K562 (cell line): ENCODE results near the gene DEPDC1B. TPM values are rescaled to one million over a fixed set of nuclear protein-coding genes. Genes with fewer than 3 reads are reported as not detected.
A peak's percentile ranks its signal among the peaks of the same experiment; 100 is the strongest.

Source experiments
- ARID1B ChIP-seq: fragments of 450-650 bp; IDR thresholded peaks from 2 replicates; pipeline ENCODE4 v1.6.1; 2016; ENCODE audit warnings: antibody characterized with exemption, mild to moderate bottlenecking, inconsistent platforms
- BRD4 ChIP-seq: fragments of 200-600 bp; sonication (generic); IDR thresholded peaks from 2 replicates; pipeline ENCODE4 v1.6.1; 2017; ENCODE audit warnings: inconsistent platforms
- CHAMP1 ChIP-seq: fragments of 450-650 bp; IDR thresholded peaks from 2 replicates; pipeline ENCODE4 v1.6.1; 2016; ENCODE audit warnings: mild to moderate bottlenecking
- E2F1 ChIP-seq: sonication (generic); formaldehyde crosslinking; IDR thresholded peaks from 2 replicates; pipeline ENCODE4 v1.8.1; 2023; ENCODE audit warnings: mild to moderate bottlenecking, missing genetic modification reagents, moderate library complexity
- ELF2 ChIP-seq: fragments of 250-450 bp; sonication (Bioruptor Pico); IDR thresholded peaks from 2 replicates; pipeline ENCODE4 v1.5.0; 2021; ENCODE audit warnings: mild to moderate bottlenecking
- EWSR1 ChIP-seq: fragments of 450-650 bp; IDR thresholded peaks from 2 replicates; pipeline ENCODE4 v1.6.1; 2018; ENCODE audit warnings: borderline replicate concordance, mild to moderate bottlenecking, low read depth, moderate library complexity; ENCODE audit not compliant: partially characterized antibody
- GTF2E2 ChIP-seq: fragments of 200-800 bp; sonication (Bioruptor generic); IDR thresholded peaks from 2 replicates; pipeline ENCODE4 v1.6.1; 2016; ENCODE audit warnings: missing genetic modification characterization, missing compliant biosample characterization
- NONO ChIP-seq, 2 experiments: fragments of 200-400 bp in 1 of 2; fragments of 450-650 bp in 1 of 2; formaldehyde crosslinking in 1 of 2; IDR thresholded peaks; 2 replicates each; pipeline ENCODE4 v1.6.1; 2017; ENCODE audit warnings: low read depth in 2 of 2, mild to moderate bottlenecking in 2 of 2, moderate library complexity in 2 of 2, low read length in 1 of 2
- POLR2B ChIP-seq: fragments of 450-650 bp; IDR thresholded peaks from 2 replicates; pipeline ENCODE4 v1.6.1; 2018; ENCODE audit warnings: low read depth; ENCODE audit not compliant: partially characterized antibody
- POLR2G ChIP-seq: fragments of 200-400 bp; formaldehyde crosslinking; IDR thresholded peaks from 2 replicates; pipeline ENCODE4 v1.6.1; 2017; ENCODE audit warnings: low read depth, mild to moderate bottlenecking, antibody characterized with exemption, low read length, moderate library complexity
- SLC30A9 ChIP-seq: fragments of 250-450 bp; sonication (Bioruptor Pico); IDR thresholded peaks from 2 replicates; pipeline ENCODE4 v1.8.0; 2022; ENCODE audit warnings: mild to moderate bottlenecking, moderate library complexity
- SNIP1 ChIP-seq: fragments of 450-650 bp; IDR thresholded peaks from 2 replicates; pipeline ENCODE4 v1.7.1; 2017; ENCODE audit warnings: low read depth, mild to moderate bottlenecking
- SP1 ChIP-seq: sonication (generic); formaldehyde crosslinking; IDR thresholded peaks from 2 replicates; pipeline ENCODE4 v1.8.1; 2022; ENCODE audit warnings: mild to moderate bottlenecking, missing genetic modification reagents
- SUPT5H ChIP-seq: fragments of 450-650 bp; IDR thresholded peaks from 2 replicates; pipeline ENCODE4 v1.6.1; 2016
- ZBTB7A ChIP-seq: IDR thresholded peaks from 2 replicates; pipeline ENCODE4 v1.6.1; 2011; ENCODE audit warnings: low read depth, mild to moderate bottlenecking, low read length, moderate library complexity, borderline replicate concordance; ENCODE audit not compliant: control insufficient read depth
- ZFX ChIP-seq: sonication (generic); formaldehyde crosslinking; IDR thresholded peaks from 2 replicates; pipeline ENCODE4 v1.8.0; 2022; ENCODE audit warnings: mild to moderate bottlenecking, missing genetic modification reagents, moderate library complexity
- ZKSCAN8 ChIP-seq: fragments of 200-800 bp; sonication (Bioruptor generic); IDR thresholded peaks from 2 replicates; pipeline ENCODE4 v1.6.1; 2016; ENCODE audit warnings: missing genetic modification characterization, missing compliant biosample characterization
- ZNF431 ChIP-seq: sonication (generic); formaldehyde crosslinking; IDR thresholded peaks from 2 replicates; pipeline ENCODE4 v1.8.0; 2022; ENCODE audit warnings: mild to moderate bottlenecking, missing genetic modification reagents
- polyA plus RNA-seq, 8 experiments: library from polyadenylated mRNA; depleted of rRNA in 4 of 8; stranded (reverse) in 5 of 8; unstranded in 3 of 8; fragments of >200 nt; fragmentation: Nextera tagmentation in 2 of 8; fragmentation: Illumina TruSeq in 1 of 8; extraction: Ambion mirVana in 2 of 8; extraction: Trizol in 1 of 8; gene quantifications; 2 replicates each; pipeline versions ENCODE4 v1.2.1 to v1.2.3, GENCODE V29; 2011 to 2014; ENCODE audit warnings: inconsistent platforms in 1 of 8, missing spikeins in 1 of 8
- total RNA-seq, 7 experiments: library from RNA; depleted of rRNA in 6 of 7; stranded (reverse); fragments of >200 nt in 6 of 7; fragmentation: Illumina TruSeq in 2 of 7; extraction: Trizol in 2 of 7; gene quantifications; 2 replicates each; pipeline versions ENCODE4 v1.2.1 to v1.2.3, GENCODE V29; 2011 to 2021; ENCODE audit warnings: low replicate concordance in 1 of 7
- TF ChIP-seq, protein P1 (sequence below): fragments of 450-650 bp; IDR thresholded peaks from 2 replicates; pipeline ENCODE4 v1.6.1; 2018; ENCODE audit not compliant: partially characterized antibody
- TF ChIP-seq, protein P2 (sequence below): sonication (generic); formaldehyde crosslinking; IDR thresholded peaks from 2 replicates; pipeline ENCODE4 v1.9.0; 2022; ENCODE audit warnings: mild to moderate bottlenecking, missing genetic modification reagents

DEPDC1B gene
- total and polyA plus RNA-seq, 9 of the 15 experiments (the other 6 are each of a cell fraction or from before 2014, with no cell fraction given) = 36.0 to 67.2 (median 44.5) TPM

GRCh38 chr5:60699609-60700415 lies at the start of gene DEPDC1B (continued):
- TF ChIP-seq, protein P1, sequence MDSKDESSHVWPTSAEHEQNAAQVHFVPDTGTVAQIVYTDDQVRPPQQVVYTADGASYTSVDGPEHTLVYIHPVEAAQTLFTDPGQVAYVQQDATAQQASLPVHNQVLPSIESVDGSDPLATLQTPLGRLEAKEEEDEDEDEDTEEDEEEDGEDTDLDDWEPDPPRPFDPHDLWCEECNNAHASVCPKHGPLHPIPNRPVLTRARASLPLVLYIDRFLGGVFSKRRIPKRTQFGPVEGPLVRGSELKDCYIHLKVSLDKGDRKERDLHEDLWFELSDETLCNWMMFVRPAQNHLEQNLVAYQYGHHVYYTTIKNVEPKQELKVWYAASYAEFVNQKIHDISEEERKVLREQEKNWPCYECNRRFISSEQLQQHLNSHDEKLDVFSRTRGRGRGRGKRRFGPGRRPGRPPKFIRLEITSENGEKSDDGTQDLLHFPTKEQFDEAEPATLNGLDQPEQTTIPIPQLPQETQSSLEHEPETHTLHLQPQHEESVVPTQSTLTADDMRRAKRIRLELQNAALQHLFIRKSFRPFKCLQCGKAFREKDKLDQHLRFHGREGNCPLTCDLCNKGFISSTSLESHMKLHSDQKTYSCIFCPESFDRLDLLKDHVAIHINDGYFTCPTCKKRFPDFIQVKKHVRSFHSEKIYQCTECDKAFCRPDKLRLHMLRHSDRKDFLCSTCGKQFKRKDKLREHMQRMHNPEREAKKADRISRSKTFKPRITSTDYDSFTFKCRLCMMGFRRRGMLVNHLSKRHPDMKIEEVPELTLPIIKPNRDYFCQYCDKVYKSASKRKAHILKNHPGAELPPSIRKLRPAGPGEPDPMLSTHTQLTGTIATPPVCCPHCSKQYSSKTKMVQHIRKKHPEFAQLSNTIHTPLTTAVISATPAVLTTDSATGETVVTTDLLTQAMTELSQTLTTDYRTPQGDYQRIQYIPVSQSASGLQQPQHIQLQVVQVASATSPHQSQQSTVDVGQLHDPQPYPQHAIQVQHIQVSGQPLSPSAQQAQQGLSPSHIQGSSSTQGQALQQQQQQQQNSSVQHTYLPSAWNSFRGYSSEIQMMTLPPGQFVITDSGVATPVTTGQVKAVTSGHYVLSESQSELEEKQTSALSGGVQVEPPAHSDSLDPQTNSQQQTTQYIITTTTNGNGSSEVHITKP = peak; percentile 61
- TF ChIP-seq E2F1 (peak; percentile 97), EWSR1 (no peak), SP1 (CRISPR knock-in tag) (peak; percentile 70; the same call in 1 of the 2 replicates), ZKSCAN8 (CRISPR knock-in tag) (no peak), ZNF431 (peak; percentile 79; the same call in 1 of the 2 replicates), NONO (IDR thresholded peaks at IDR 0.05; ENCODE audit: low read depth in 2 of 2, low read length in 1 of 2) (peak in 1 of 2 experiments; percentile 86; a peak in 2 of 4 replicates), SLC30A9 (CRISPR knock-in tag) (no peak), ZFX (CRISPR knock-in tag) (peak; percentile 97), SUPT5H (peak; percentile 91), BRD4 (peak; percentile 60; the same call in 1 of the 2 replicates), ARID1B (peak; percentile 11; the same call in 1 of the 2 replicates), ELF2 (CRISPR knock-in tag) (peak; percentile 69), ZBTB7A (peak; percentile 68), POLR2B (peak; percentile 87), SNIP1 (no peak), CHAMP1 (peak; percentile 74; the same call in 1 of the 2 replicates), POLR2G (peak; percentile 99), GTF2E2 (no peak)
- TF ChIP-seq, protein P2, sequence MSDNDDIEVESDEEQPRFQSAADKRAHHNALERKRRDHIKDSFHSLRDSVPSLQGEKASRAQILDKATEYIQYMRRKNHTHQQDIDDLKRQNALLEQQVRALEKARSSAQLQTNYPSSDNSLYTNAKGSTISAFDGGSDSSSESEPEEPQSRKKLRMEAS = peak; percentile 90
